HG03442 (cell line): ENCODE measurements around the gene TTBK2.

Source experiments
- ATAC-seq: cut with Tn5 transposase; IDR thresholded peaks from one replicate; pipeline ENCODE4 v1.9.1; 2021; ENCODE audit warnings: mild to moderate bottlenecking, moderate library complexity; ENCODE audit not compliant: unreplicated experiment

Gene TTBK2

GRCh38 chr15:42729409-42729808 lies 191.2 kb downstream of the TTBK2 start:
- no peak for ATAC-seq

- ATAC-seq = no peak
These were observed 191.6 kb downstream of the TTBK2 start for GRCh38 chr15:42728972-42729371.

GRCh38 chr15:42728560-42728959 lies 192.0 kb downstream of the TTBK2 start:
- ATAC-seq = no peak

GRCh38 chr15:42727750-42728381 lies 192.7 kb downstream of the TTBK2 start:
- ATAC-seq = no peak

DNA sequence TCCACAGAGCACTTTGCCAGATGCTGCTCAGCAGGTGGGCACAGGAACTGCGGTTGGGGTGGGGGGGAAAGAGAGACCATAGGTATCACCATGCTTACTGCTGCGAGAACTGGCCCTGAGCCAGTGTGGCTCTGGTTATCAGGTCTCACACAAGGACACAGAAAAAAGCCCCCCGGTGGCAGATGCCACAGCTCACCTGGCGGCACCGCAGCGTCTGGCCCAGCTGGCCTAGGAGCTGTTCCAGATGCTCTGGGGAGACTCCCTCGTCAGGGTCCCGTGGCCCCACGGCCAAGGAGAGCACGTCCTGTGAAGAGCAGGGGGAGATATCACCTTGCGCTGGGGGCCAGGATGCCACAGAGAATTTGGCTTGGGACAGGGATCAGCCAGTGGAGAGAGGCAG lies 194.5 kb downstream of the TTBK2 start:
- ATAC-seq = no peak

- ATAC-seq = no peak
These were observed 195.2 kb downstream of the TTBK2 start for GRCh38 chr15:42725331-42725903.

GRCh38 chr15:42724276-42724675 lies 196.3 kb downstream of the TTBK2 start:
- ATAC-seq = no peak

DNA sequence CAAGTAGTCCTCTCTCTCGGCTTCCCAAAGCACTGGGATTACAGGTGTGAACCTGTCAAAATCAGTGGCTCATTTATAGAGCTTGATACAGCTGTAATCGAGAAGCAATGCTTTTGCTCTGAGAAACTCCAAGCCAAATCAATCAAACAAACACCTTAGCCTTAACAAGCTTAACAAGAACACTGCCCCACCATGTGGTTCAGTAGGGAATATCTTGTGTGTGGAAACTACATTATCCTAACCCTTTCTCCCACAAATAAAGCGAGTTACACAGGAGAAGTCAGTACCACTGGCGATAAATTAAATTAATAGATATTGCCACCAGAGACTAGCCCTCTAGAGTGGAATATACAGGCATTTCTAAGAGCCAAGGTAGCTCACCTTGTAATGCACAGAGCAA lies 197.5 kb downstream of the TTBK2 start:
- no peak for ATAC-seq

DNA sequence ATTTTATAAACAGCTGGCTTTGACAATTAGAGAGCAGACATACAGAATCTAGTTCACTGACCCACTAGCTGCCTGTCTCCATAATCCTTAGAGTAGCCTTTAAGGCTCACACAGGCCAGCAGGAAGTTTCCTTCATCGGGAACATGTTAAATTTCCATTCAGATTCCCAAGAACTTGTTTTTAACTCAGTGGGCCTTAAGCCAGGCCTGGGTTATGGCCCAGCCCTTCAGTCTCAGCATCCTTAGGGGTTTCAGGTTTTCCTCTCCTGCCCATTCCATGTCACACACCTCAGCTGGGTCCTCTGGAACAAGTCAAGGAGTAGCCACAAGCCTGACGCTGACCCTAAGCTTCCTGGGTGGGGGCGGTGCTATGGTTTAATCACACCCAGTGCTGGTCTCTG lies 198.7 kb downstream of the TTBK2 start:
- ATAC-seq = no peak

DNA sequence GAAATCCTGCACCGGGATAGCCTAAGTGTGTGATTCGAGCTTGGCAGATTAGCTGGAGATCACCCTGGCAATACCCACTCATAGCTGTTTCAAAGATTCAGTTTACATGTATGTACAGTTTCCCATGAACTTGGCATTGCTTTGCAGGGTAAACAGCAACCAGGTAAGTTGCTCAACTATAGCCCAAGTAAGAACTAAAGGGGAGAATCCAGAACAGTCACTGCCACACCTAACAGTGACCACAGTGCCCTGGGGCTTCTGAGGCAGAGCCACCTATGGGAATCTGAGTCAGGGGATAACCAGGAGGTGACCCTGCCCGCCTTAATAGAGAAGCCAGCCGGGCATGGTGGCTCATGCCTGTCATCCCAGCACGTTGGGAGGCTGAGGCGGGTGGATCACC lies 199.6 kb downstream of the TTBK2 start:
- ATAC-seq = no peak

GRCh38 chr15:42720071-42720470 lies 200.5 kb downstream of the TTBK2 start:
- no peak for ATAC-seq

DNA sequence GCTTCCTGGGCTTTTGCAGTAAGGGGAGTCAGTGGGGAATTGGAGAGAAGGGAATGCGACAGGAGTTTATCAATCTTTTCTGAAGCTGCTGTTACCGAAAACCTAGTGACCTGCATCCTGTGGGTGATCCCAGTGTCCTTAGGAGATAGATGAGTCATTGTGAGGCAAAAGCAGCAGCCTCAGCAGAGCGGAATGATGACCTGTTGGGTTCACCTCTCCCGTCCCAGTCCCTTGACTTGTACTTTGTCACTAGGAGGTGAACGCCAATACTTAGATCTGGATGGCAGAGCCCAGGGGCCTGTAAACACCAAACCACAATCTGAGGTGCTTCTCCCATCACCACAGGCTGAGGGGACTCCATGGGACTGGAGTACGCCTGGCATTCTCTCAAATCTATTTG lies 201.5 kb downstream of the TTBK2 start:
- ATAC-seq = no peak

DNA sequence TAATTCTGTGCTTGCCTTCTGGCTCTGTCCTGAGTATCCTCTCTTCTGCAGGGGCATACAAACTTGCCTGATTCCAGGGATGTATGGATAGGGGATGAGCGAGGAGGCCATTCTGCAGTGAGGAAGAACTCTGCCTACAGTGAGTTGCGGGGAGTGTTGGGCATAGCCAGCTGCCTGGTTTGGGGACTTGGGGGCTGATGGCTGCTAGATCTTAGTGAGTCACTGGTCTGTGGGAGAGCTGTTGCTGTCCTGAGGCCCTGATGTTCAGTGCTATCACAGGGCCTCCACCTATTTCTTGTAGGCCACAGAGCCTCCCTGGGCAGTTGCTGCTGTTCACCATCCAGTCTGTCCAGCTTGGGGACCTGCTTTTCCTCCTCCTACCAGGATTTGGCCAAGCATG lies 204.0 kb downstream of the TTBK2 start:
- ATAC-seq = no peak

DNA sequence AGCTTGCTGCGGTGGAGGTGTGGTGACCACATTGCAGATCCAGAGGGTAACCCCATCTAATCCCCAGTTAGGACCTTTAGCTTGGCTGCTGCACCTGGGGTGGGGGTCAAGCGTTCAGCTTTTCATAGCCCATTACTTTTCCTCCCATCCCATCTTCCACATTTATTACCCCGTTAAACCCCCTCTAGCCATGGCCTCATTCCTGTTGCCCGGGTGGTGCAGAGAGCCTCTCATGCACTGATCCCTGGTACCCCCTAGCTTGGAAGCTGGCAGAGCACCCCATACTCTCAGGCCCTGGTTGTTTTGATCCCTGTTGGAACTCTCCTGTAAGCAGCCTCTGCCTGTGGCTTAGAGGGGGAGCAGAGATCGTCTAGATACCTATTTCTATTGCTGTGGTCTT lies 204.5 kb downstream of the TTBK2 start:
- ATAC-seq = no peak

GRCh38 chr15:42712584-42712983 lies 208.0 kb downstream of the TTBK2 start:
- no peak for ATAC-seq

DNA sequence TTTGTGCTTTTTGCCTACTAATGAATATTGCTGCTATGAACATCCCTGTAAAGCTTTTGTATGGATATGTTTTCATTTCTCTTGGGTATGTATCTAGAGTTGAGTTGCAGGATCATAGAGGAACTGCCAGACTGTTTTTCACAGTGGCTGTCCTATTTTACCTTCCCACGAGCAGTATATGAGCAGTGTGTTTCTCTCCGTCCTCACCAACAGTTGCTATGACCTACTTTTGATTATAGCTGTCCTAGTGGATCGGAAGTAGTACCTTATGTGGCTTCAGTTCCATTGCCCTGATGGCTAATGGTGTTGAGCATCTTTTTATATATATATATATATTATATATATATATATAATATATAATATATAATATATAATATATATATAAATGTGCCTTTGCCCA lies 208.8 kb downstream of the TTBK2 start:
- ATAC-seq = no peak

DNA sequence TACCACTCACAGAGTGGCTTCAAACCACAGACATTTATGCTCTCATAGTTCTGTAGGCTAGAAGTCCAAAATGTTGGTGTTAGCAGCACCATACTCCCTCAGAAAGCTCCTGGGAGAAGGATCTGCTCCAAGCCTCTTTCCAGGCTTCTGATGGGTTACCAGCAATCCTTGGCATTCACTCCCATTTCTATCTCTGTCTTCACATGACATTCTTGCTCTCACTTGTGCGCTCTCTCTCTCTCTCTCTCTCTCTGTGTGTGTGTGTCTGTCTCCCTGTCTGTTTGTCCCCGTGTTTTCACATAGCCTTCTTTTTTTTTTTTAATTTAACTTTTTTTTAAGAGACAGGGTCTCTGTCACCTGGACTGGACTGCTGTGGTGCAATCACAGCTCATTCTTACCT lies 209.9 kb downstream of the TTBK2 start:
- no peak for ATAC-seq

GRCh38 chr15:42707873-42708544 lies 212.6 kb downstream of the TTBK2 start:
- ATAC-seq = no peak

DNA sequence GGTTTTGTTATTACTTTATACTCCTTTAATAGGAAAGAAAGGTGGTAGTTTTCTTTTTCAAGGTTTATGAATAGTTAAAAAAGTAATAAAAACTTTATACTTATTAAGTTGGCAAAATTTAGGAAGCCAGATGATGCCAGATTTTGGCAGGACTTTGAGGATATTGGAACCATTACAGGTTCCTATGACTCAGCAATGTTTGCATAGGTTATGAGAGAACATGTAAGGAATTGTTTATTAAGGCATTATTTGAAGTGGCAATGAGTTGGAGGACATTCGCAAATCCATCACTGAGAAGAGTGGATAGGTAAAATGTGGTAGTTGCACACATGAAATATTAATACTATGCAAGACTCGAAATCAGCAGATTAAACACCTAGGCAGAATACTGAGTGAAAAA lies 213.5 kb downstream of the TTBK2 start:
- ATAC-seq = no peak

DNA sequence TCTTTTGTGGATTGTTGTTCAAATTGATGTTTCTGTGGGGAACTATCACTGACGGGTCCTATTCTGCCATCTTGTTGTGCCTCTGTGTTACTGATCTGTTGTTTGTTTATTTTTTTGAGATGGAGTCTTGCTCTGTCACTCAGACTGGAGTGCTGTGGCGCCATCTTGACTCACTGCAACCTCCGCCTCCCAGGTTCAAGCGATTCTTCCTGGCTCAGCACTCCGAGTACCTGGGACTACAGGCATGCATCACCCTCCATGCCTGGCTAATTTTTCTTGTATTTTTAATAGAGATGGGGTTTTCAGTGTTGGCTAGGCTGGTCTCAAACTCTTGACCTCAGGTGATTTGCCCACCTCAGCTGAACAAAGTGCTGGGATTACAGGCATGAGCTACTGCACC lies 215.2 kb downstream of the TTBK2 start:
- ATAC-seq = no peak

GRCh38 chr15:42704492-42704926 lies 216.1 kb downstream of the TTBK2 start:
- no peak for ATAC-seq

- no peak for ATAC-seq
These were observed 224.0 kb downstream of the TTBK2 start for GRCh38 chr15:42696626-42697025.
